Measurements from ENCODE around the gene BOC.
A peak's percentile ranks its signal among the peaks of the same experiment; 100 is the strongest.

Gene BOC

GRCh38 chr3:113269661-113270060 is 58.3 kb downstream of the BOC start:
- DNase-seq (ENCODE audit: low spot score) = no peak

- DNase-seq (ENCODE audit: low spot score) = no peak
Observed at GRCh38 chr3:113270068-113270467, 58.7 kb downstream of the BOC start.

- DNase-seq (ENCODE audit: low spot score) = no peak
Observed at GRCh38 chr3:113270786-113271185, 59.4 kb downstream of the BOC start.

GRCh38 chr3:113271189-113271588 is 59.8 kb downstream of the BOC start:
- DNase-seq (ENCODE audit: low spot score) = no peak

- no peak for DNase-seq (ENCODE audit: low spot score)
Observed at GRCh38 chr3:113271594-113272384, 60.4 kb downstream of the BOC start.

GRCh38 chr3:113272385-113272779 is 61.0 kb downstream of the BOC start:
- no peak for DNase-seq (ENCODE audit: low spot score)

- no peak for DNase-seq (ENCODE audit: low spot score)
Observed at GRCh38 chr3:113273011-113273410, 61.7 kb downstream of the BOC start.

- no peak for DNase-seq (ENCODE audit: low spot score)
Observed at GRCh38 chr3:113273604-113274378, 62.4 kb downstream of the BOC start.

GRCh38 chr3:113274425-113275257 is 63.3 kb downstream of the BOC start:
- DNase-seq (ENCODE audit: low spot score) = no peak

- DNase-seq (ENCODE audit: low spot score) = no peak
Observed at GRCh38 chr3:113275258-113275556, 63.9 kb downstream of the BOC start.

- DNase-seq (ENCODE audit: low spot score) = no peak
Observed at GRCh38 chr3:113275583-113275928, 64.2 kb downstream of the BOC start.

- DNase-seq (ENCODE audit: low spot score) = peak; percentile 80
Observed at GRCh38 chr3:113275929-113276750, 64.8 kb downstream of the BOC start.

- no peak for DNase-seq (ENCODE audit: low spot score)
Observed at GRCh38 chr3:113276751-113277080, 65.4 kb downstream of the BOC start.

- no peak for DNase-seq (ENCODE audit: low spot score)
Observed at GRCh38 chr3:113277414-113277813, 66.1 kb downstream of the BOC start.

GRCh38 chr3:113277941-113278598 is 66.7 kb downstream of the BOC start:
- DNase-seq (ENCODE audit: low spot score) = no peak

GRCh38 chr3:113278599-113278955 is 67.2 kb downstream of the BOC start:
- DNase-seq (ENCODE audit: low spot score) = no peak

- DNase-seq (ENCODE audit: low spot score) = no peak
Observed at GRCh38 chr3:113279686-113280085, 68.3 kb downstream of the BOC start.

GRCh38 chr3:113283306-113283705 is 71.9 kb downstream of the BOC start:
- DNase-seq (ENCODE audit: low spot score) = no peak

- no peak for DNase-seq (ENCODE audit: low spot score)
Observed at GRCh38 chr3:113284453-113285050, 73.2 kb downstream of the BOC start.

- no peak for DNase-seq (ENCODE audit: low spot score)
Observed at GRCh38 chr3:113285226-113285625, 73.9 kb downstream of the BOC start.

- DNase-seq (ENCODE audit: low spot score) = peak; percentile 29
Observed at GRCh38 chr3:113285741-113286140, 74.4 kb downstream of the BOC start.
